Fibroblast of lung (primary cell): Measurements from ENCODE around the gene EPHA8. TPM values are rescaled to one million over a fixed set of nuclear protein-coding genes. Genes with fewer than 3 reads are reported as not detected.

Source experiments
- DNase-seq, 2 donors: peaks; one replicate each; pipeline versions ENCODE4 v3.0.0 to v3.0.0-alpha.2; 2010; ENCODE audit warnings: low read depth in 2 of 2
- H2AFZ ChIP-seq: 2 replicates; pipeline ENCODE4 v1.5.1; 2012; ENCODE audit warnings: low read length, control low read depth, inconsistent platforms
- H3K27ac ChIP-seq: 2 replicates; pipeline ENCODE4 v1.5.1; 2011; ENCODE audit warnings: low read length, control low read depth; ENCODE audit not compliant: insufficient read depth
- H3K27me3 ChIP-seq: 2 replicates; pipeline ENCODE4 v1.5.1; 2011; ENCODE audit warnings: mild to moderate bottlenecking, low read length; ENCODE audit not compliant: control insufficient read depth, insufficient read depth
- H3K36me3 ChIP-seq: 2 replicates; pipeline ENCODE4 v1.5.1; 2011; ENCODE audit warnings: low read length; ENCODE audit not compliant: control insufficient read depth, insufficient read depth
- H3K4me1 ChIP-seq: 2 replicates; pipeline ENCODE4 v1.5.1; 2011; ENCODE audit warnings: low read length; ENCODE audit not compliant: control insufficient read depth, insufficient read depth; ENCODE audit errors: extremely low read depth
- H3K4me2 ChIP-seq: 2 replicates; pipeline ENCODE4 v1.5.1; 2011; ENCODE audit warnings: low read length, control low read depth; ENCODE audit not compliant: insufficient read depth; ENCODE audit errors: extremely low read depth
- H3K4me3 ChIP-seq, 4 experiments: fragments of 200-600 bp in 1 of 4; sonication (generic) in 1 of 4; replicated peaks in 1 of 4; 2 replicates each; pipeline ENCODE4 v1.5.1; 2011 to 2016; ENCODE audit warnings: low read length in 4 of 4, low read depth in 3 of 4, mild to moderate bottlenecking in 3 of 4, control low read depth in 2 of 4, inconsistent platforms in 1 of 4, mixed read lengths in 1 of 4; ENCODE audit not compliant: insufficient read depth in 1 of 4; ENCODE audit errors: control extremely low read depth in 1 of 4
- H3K79me2 ChIP-seq: 2 replicates; pipeline ENCODE4 v1.5.1; 2012; ENCODE audit warnings: mild to moderate bottlenecking, low read length, inconsistent platforms; ENCODE audit not compliant: control insufficient read depth, insufficient read depth
- H3K9ac ChIP-seq: 2 replicates; pipeline ENCODE4 v1.5.1; 2011; ENCODE audit warnings: mild to moderate bottlenecking, low read length, control low read depth; ENCODE audit not compliant: insufficient read depth
- H3K9me3 ChIP-seq: 2 replicates; pipeline ENCODE4 v1.5.1; 2012; ENCODE audit warnings: low read depth, low read length; ENCODE audit not compliant: control insufficient read depth, insufficient read depth
- H4K20me1 ChIP-seq: 2 replicates; pipeline ENCODE4 v1.5.1; 2011; ENCODE audit warnings: low read length; ENCODE audit not compliant: control insufficient read depth, insufficient read depth; ENCODE audit errors: extremely low read depth
- EZH2 ChIP-seq: IDR thresholded peaks from 2 replicates; pipeline ENCODE4 v1.5.1; 2012; ENCODE audit warnings: low read length, control low read depth, mild to moderate bottlenecking; ENCODE audit errors: missing control alignments
- polyA plus RNA-seq, 2 donors: library from polyadenylated mRNA; depleted of rRNA in 1 of 2; stranded (reverse) in 1 of 2; unstranded in 1 of 2; fragments of >200 nt; gene quantifications; 2 replicates each; pipeline ENCODE4 v1.2.1, GENCODE V29; 2011 to 2012; ENCODE audit warnings: missing spikeins in 1 of 2
- total RNA-seq: library from RNA; depleted of rRNA; stranded (reverse); fragments of >200 nt; gene quantifications from 2 replicates; pipeline ENCODE4 v1.2.1, GENCODE V29; 2014
- TF ChIP-seq, protein P1 (sequence below), 2 donors: IDR thresholded peaks in 1 of 2; conservative IDR thresholded peaks in 1 of 2; 1 replicate in 1 of 2; 2 replicates in 1 of 2; pipeline ENCODE4 v1.5.1; 2011 to 2012; ENCODE audit warnings: low read length in 2 of 2, control low read depth in 1 of 2, inconsistent platforms in 1 of 2, low read depth in 1 of 2, mild to moderate bottlenecking in 1 of 2

The EPHA8 gene
- total and polyA plus RNA-seq, 2 donors (not counting 1 experiment from before 2014, with no cell fraction given) = not detected

DNA sequence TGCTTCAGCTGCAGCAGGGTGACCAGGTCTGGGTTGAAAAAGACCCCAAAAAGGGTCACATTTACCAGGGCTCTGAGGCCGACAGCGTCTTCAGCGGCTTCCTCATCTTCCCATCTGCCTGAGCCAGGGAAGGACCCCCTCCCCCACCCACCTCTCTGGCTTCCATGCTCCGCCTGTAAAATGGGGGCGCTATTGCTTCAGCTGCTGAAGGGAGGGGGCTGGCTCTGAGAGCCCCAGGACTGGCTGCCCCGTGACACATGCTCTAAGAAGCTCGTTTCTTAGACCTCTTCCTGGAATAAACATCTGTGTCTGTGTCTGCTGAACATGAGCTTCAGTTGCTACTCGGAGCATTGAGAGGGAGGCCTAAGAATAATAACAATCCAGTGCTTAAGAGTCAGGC lies 76.0 kb downstream of the EPHA8 start:
- Histone ChIP-seq H3K4me3 (no peak overlapping the region), H3K9me3 (no peaks in the 10 kb centered on the region), H4K20me1 (no peaks in the 10 kb centered on the region), H3K27me3 (no peaks in the 10 kb centered on the region), H3K4me1 (no peaks in the 10 kb centered on the region), H3K36me3 (no peaks in the 10 kb centered on the region), H3K79me2 (no peaks in the 10 kb centered on the region), H3K4me2 (no peak overlapping the region), H3K27ac (no peak overlapping the region), H3K9ac (no peak overlapping the region), H2AFZ (no peak overlapping the region)
- TF ChIP-seq, protein P1, sequence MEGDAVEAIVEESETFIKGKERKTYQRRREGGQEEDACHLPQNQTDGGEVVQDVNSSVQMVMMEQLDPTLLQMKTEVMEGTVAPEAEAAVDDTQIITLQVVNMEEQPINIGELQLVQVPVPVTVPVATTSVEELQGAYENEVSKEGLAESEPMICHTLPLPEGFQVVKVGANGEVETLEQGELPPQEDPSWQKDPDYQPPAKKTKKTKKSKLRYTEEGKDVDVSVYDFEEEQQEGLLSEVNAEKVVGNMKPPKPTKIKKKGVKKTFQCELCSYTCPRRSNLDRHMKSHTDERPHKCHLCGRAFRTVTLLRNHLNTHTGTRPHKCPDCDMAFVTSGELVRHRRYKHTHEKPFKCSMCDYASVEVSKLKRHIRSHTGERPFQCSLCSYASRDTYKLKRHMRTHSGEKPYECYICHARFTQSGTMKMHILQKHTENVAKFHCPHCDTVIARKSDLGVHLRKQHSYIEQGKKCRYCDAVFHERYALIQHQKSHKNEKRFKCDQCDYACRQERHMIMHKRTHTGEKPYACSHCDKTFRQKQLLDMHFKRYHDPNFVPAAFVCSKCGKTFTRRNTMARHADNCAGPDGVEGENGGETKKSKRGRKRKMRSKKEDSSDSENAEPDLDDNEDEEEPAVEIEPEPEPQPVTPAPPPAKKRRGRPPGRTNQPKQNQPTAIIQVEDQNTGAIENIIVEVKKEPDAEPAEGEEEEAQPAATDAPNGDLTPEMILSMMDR (conservative IDR thresholded peaks at IDR 0.05 in 1 of 2, IDR thresholded peaks at IDR 0.05 in 1 of 2; ENCODE audit: low read depth in 1 of 2, low read length in 2 of 2) = no peak
- no peak for TF ChIP-seq EZH2
- DNase-seq = peak; percentile 34 to 62

DNA sequence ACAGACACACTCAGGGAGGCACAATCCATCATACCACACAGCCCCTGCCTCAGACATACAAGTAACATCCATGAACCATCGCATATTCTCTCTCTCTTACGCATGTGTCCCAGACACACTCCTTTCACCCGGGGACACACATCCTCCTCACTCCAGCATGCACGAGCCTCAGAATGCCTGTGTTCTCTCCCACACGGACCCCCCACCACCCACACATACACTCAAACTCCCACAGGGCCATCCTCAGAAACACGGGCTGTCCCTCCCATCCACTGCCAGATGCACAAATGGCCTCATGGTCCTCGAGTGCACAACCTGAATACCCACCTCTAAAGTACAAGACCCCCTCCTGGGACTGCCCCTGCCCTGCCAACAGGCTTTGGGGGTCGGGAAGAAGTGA lies 78.0 kb downstream of the EPHA8 start:
- no peak overlapping the region for H3K27ac ChIP-seq
- no peak overlapping the region for H3K4me2 ChIP-seq
- H4K20me1 ChIP-seq = no peaks in the 10 kb centered on the region
- H2AFZ ChIP-seq = no peak overlapping the region
- H3K9ac ChIP-seq = no peak overlapping the region
- TF ChIP-seq, protein P1 (conservative IDR thresholded peaks at IDR 0.05 in 1 of 2, IDR thresholded peaks at IDR 0.05 in 1 of 2; ENCODE audit: low read depth in 1 of 2, low read length in 2 of 2) = no peak
- no peak for TF ChIP-seq EZH2
- no peak for DNase-seq
- H3K4me3 ChIP-seq = no peak overlapping the region
- H3K36me3 ChIP-seq = no peaks in the 10 kb centered on the region
- H3K27me3 ChIP-seq = no peaks in the 10 kb centered on the region
- no peaks in the 10 kb centered on the region for H3K4me1 ChIP-seq
- no peaks in the 10 kb centered on the region for H3K9me3 ChIP-seq
- H3K79me2 ChIP-seq = no peaks in the 10 kb centered on the region

DNA sequence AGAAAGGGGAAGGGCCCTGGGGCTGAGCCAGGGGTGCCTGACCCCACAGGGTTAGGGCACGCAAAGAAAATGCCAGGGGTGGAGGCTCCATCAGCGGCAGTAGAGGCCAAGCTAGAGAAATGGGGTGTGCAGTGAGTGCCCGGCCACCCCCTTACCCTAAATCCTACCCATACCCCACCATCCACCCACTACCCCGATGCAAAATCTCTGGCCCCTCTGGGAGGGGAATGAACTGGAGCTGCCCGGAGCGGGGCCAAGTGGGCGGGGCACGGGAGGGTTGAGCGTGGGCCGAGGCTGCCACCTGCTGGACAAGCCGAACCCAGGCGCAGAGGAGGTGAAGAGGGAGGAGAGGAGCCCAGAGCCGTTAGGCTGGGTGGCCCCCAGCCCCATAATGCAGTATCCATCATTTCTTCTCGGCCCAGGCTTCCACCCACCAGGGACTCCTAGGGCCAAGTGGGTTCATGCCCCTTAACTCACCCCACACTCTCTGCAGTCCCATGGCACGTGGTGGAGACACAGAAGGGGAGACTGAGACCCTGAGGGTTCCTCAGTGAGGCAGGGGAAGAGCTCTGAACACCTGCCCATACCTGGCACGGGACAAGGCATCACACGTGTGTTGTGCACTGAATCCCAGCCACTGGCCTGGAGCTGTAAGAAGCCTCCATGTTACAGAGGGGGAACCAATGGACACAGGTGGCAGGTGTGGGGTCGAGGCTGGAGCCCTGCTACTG lies 78.8 kb downstream of the EPHA8 start:
- Histone ChIP-seq H3K4me1 (no peaks in the 10 kb centered on the region), H3K4me3 (no peak overlapping the region), H3K27ac (no peak overlapping the region), H3K9ac (no peak overlapping the region), H3K4me2 (no peak overlapping the region), H3K79me2 (no peaks in the 10 kb centered on the region), H3K27me3 (no peaks in the 10 kb centered on the region), H2AFZ (no peak overlapping the region), H3K36me3 (no peaks in the 10 kb centered on the region), H3K9me3 (no peaks in the 10 kb centered on the region), H4K20me1 (no peaks in the 10 kb centered on the region)
- TF ChIP-seq, protein P1 (conservative IDR thresholded peaks at IDR 0.05 in 1 of 2, IDR thresholded peaks at IDR 0.05 in 1 of 2; ENCODE audit: low read depth in 1 of 2, low read length in 2 of 2) = peak; percentile 78 to 82
- TF ChIP-seq EZH2 = no peak
- DNase-seq = peak; percentile 23 to 42
